Activated naive CD4-positive, alpha-beta T cell treated with anti-CD3 and anti-CD28 coated beads, Interleukin-2, amount 10 ng/mL, durations not matched to agents 7 days and 5 days (primary cell): ENCODE results near the gene RNF141.

Experiments used
- CTCF ChIA-PET: fragments of 350-600 bp; sonication (Branson Sonifier 250); formaldehyde crosslinking; loops from one replicate; lab custom pipeline; 2021; ENCODE audit warnings: antibody characterized with exemption; lab: Charles Lee
- DNase-seq: peaks from one replicate; pipeline ENCODE4 v3.0.0-alpha.2; 2020
- H3K27ac Mint-ChIP-seq: one replicate; pipeline ENCODE4 v1.8.0; 2021; ENCODE audit warnings: mild to moderate bottlenecking, moderate library complexity, mixed read lengths
- H3K27me3 Mint-ChIP-seq: one replicate; pipeline ENCODE4 v1.8.0; 2021; ENCODE audit warnings: mild to moderate bottlenecking, mixed read lengths
- H3K36me3 Mint-ChIP-seq: one replicate; pipeline ENCODE4 v1.8.0; 2021; ENCODE audit warnings: mixed read lengths
- H3K4me1 Mint-ChIP-seq: one replicate; pipeline ENCODE4 v1.8.0; 2021; ENCODE audit warnings: mixed read lengths
- H3K4me3 Mint-ChIP-seq: one replicate; pipeline ENCODE4 v1.8.0; 2021; ENCODE audit warnings: mild to moderate bottlenecking, moderate library complexity, mixed read lengths
- H3K9me3 Mint-ChIP-seq: one replicate; pipeline ENCODE4 v1.8.0; 2021; ENCODE audit warnings: mixed read lengths

RNF141 gene

DNA sequence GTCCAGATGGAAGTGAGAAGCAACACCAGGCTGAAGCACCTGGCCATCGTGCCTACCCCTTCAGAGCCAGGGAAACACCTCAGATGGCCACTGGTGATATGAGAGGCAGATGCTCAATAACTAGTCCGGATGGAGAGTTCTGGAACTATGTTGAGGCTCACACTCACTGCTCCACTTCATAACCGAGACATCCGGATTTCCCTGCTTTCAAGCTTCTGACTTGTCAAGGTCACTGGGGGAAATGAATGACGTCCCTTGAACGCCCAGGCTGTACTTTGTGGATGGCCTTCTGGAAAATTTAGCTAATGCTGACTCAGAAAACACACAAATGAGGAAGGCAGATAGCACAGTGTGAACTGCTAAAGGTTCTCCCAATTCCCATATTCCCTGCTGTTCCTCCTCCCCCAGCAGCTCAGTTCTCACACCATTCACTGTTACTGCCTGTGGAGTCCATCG lies 27.5 kb upstream of the RNF141 start, which contains the start of gene LYVE1:
Gene LYVE1 (minus strand): TSS at position 180 of the 456 bp plus-strand sequence. CDS start 133 bp downstream, at position 47.
- Mint-ChIP-seq H3K4me3 (no peak within 1 kb of the TSS), H3K27ac (no peak within 1 kb of the TSS), H3K4me1 (no peaks in the 10 kb centered on the region), H3K9me3 (no peaks in the 10 kb centered on the region), H3K27me3 (peaks cover 20% of the 10 kb centered on the region), H3K36me3 (no peaks in the 10 kb centered on the region)
- CTCF ChIA-PET, result no interaction called here
- DNase-seq, result no peak

DNA sequence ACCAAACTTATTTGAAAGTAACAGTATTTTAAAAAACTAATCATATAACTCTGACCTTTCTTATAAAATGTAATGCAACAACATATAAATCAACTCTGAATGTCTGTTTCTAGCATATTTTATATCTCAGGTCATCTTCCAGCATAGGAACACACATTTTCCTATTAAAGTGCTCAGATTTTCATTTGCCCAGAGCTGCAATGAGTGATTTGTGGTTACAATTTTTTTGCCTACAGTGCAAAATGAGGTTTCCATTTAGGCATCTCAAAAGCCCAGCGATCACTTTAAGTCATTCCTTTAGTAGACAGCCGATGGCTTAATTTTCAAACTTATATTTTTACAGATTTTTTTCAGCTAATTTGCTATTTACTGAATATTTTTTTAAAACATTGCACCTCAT lies 26.5 kb upstream of the RNF141 start:
- Mint-ChIP-seq H3K4me1 (no peaks in the 10 kb centered on the region), H3K27me3 (peaks cover 15% of the 10 kb centered on the region), H3K27ac (no peak overlapping the region), H3K9me3 (no peaks in the 10 kb centered on the region), H3K36me3 (no peaks in the 10 kb centered on the region), H3K4me3 (no peak overlapping the region)
- no peak for DNase-seq
- CTCF ChIA-PET, result no interaction called here

DNA sequence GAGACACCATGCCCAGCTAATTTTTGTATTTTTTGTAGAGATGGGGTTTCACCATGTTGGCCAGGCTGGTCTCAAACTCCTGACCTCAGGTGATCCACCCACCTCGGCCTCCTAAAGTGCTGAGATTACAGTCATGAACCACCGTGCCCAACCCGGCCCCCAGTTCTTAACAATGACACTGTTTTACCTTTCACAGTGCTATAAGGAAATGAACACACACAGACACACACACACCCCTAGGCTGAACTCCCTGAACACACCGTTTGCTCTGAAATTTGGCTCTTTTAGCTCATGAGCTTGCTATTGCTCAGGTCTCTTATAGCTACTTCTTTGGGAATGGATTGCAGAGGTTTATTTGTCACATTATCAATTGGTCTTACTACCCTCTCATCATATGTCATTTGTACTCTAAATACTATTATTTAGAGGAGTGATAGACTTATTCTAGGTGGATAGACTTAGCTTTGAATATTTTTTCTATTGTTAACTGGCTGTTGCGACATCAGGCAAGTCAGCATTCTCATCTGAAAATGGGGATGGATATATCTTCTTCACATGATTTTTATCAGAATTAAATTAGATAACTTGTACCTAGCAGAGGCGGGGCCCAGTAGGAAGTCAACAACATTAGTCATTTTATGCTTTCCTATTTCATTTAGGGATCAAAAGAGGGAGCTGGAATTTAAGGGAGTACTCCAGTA lies 25.4 kb upstream of the RNF141 start:
- Mint-ChIP-seq H3K36me3 (no peaks in the 10 kb centered on the region), H3K4me1 (no peaks in the 10 kb centered on the region), H3K27ac (no peak overlapping the region), H3K4me3 (no peak overlapping the region), H3K27me3 (peaks cover 15% of the 10 kb centered on the region), H3K9me3 (no peaks in the 10 kb centered on the region)
- CTCF ChIA-PET, result interaction anchor here (0.8 to 1.4 kb wide), 2 partner anchors 18 to 31 kb away, joined by 3 read pairs; no protein-coding TSS in a partner anchor
- DNase-seq, result no peak

DNA sequence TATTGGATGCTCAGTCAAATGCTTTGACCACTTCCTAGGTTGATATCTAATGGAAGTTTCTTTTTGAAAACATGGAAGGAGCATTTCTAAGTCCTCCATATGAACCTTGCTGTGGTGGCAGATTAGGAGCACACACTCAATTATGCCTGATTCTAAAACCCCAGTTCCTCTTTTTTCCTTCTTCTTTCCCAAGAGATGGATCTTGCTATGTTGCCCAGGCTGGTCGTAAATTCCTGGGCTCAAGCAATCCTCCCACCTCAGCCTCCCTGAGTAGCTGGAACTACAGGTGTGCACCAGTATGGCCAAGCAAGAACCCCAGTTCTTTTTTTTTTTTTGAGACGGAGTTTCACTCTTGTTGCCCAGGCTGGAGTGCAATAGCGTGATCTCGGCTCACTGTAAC lies 24.5 kb upstream of the RNF141 start:
- H3K36me3 Mint-ChIP-seq, result no peaks in the 10 kb centered on the region
- H3K4me1 Mint-ChIP-seq, result no peaks in the 10 kb centered on the region
- no peaks in the 10 kb centered on the region for H3K9me3 Mint-ChIP-seq
- peaks cover 15% of the 10 kb centered on the region for H3K27me3 Mint-ChIP-seq
- CTCF ChIA-PET, result interaction anchor here (0.9 to 2.1 kb wide), 4 partner anchors 11 to 152 kb away, joined by 3 to 4 read pairs (median 4); no protein-coding TSS in a partner anchor
- DNase-seq, result no peak
- no peak overlapping the region for H3K4me3 Mint-ChIP-seq
- H3K27ac Mint-ChIP-seq, result no peak overlapping the region

DNA sequence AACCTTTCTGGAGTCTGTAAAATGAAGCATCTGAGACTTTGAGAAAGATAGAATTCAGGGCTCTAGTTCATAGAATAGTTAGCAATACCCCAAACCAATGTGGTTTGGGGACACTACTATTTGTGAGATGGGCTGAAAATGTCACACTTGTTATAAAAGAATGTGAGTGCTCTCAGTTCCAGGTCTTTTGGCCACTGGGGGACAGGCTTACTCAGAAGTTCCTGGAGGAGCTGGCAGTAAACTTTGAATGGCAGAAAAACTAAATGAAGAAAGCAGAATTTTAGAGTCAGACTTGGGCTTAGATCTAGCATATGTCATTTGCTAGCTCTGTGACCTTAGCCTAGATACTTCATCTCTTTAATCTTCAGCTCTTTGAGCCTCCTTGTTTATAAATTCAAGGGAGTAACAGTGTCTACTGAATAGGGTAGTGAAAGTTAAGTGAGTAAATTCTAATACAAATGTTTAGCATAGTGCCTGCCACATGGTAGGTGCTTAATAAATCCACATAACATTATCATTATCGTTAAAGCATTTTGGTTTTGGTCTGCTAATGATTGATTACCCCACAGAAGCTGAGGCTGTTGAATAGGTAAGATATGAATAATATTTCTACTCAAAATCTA lies 23.8 kb upstream of the RNF141 start:
- Mint-ChIP-seq H3K27ac (no peak overlapping the region), H3K9me3 (no peaks in the 10 kb centered on the region), H3K4me3 (no peak overlapping the region), H3K4me1 (no peaks in the 10 kb centered on the region), H3K27me3 (peaks cover 15% of the 10 kb centered on the region), H3K36me3 (no peaks in the 10 kb centered on the region)
- CTCF ChIA-PET, result interaction anchor here (0.9 to 2.1 kb wide), 4 partner anchors 12 to 151 kb away, joined by 4 to 5 read pairs (median 4); no protein-coding TSS in a partner anchor
- DNase-seq, result no peak

DNA sequence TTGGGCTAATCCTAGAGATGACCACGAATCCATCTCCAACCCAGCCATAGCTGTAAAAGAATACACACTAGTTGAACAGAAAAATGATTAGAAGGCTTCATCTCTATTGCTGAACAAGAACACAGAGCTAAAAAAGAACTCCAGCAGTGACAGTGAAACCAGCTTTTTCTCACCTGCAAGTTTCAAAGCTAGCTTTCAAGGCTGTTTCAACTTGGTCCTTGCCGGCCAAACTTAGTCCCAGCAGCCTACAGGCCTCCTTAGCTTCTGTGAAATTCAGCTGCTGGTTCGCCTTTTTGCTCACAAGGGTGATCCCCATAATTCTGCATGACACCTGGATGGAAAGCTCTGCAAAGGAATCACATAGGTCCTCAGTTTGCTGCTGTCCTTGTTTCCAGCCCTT lies 23.0 kb upstream of the RNF141 start:
- Mint-ChIP-seq H3K36me3 (no peaks in the 10 kb centered on the region), H3K4me3 (no peak overlapping the region), H3K4me1 (no peaks in the 10 kb centered on the region), H3K27me3 (peaks cover 15% of the 10 kb centered on the region), H3K9me3 (no peaks in the 10 kb centered on the region), H3K27ac (no peak overlapping the region)
- no peak for DNase-seq
- CTCF ChIA-PET, result interaction anchor here (0.9 to 2.1 kb wide), 3 partner anchors 23 to 151 kb away, joined by 3 to 5 read pairs (median 4); partner anchors contain the start of gene RNF141

DNA sequence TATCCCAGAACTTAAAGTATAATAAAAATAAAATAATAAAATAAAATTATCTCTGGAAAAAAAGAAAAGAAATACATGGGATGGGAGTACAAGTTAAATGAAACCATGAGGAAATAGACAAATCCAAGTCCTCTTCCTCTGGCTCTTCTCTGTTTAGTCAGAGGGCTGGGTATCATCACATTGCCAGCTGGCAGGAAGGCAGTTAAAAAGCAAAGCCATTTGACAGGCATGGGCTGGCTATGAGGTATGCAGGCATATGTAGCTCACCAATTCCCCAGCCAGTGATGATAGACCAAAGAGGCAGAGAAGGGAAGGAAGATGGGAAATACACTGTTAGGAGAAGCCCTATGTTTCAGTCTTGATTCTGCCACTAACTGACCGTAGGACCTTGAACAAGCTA lies 21.0 kb upstream of the RNF141 start:
- H3K4me3 Mint-ChIP-seq, result no peak overlapping the region
- H3K4me1 Mint-ChIP-seq, result no peaks in the 10 kb centered on the region
- DNase-seq, result no peak
- H3K27ac Mint-ChIP-seq, result no peak overlapping the region
- no peaks in the 10 kb centered on the region for H3K9me3 Mint-ChIP-seq
- peaks cover 17% of the 10 kb centered on the region for H3K27me3 Mint-ChIP-seq
- CTCF ChIA-PET, result interaction anchor here (1.4 kb wide), 1 partner anchor 145 kb away, joined by 4 read pairs; no protein-coding TSS in a partner anchor
- no peaks in the 10 kb centered on the region for H3K36me3 Mint-ChIP-seq

DNA sequence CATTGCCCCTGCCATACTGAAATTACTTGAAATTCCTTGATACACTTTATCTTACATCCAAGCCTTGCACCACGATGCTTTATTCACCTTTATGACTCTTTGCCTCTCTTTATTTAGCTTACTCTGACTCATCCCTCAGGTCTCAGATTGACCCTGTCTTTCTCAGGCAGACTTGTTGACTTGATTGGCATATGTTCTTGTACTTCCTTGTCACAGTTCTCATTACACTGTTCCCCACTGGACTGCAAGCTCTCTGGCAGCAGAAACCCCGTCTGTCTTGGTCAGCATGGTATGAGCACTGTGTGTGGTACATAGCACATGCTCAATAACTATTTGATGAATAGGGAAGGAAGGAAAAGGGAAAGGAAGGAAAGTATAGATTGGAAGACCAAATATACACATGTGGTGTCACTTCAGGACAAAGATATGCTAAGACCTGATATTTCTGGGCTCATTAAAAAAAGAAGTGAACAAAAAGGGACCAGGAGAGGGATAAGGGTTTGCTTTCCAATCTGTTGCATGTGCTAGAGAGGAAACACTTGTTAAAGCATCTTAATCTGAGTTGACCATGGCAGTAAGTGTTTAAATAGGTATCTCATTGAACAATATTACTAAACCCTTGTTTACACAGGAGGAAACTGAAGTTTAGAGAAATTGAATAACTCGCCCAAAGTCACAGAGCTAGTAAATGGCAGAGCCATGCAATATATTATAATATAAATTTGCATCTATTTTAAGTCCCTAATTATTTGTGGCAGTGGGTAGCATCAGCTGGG lies 20.2 kb upstream of the RNF141 start:
- Mint-ChIP-seq H3K4me1 (no peaks in the 10 kb centered on the region), H3K9me3 (no peaks in the 10 kb centered on the region), H3K27ac (no peak overlapping the region), H3K27me3 (peaks cover 20% of the 10 kb centered on the region), H3K4me3 (no peak overlapping the region), H3K36me3 (no peaks in the 10 kb centered on the region)
- no peak for DNase-seq
- CTCF ChIA-PET, result interaction anchor here (1.4 kb wide), 1 partner anchor 145 kb away, joined by 4 read pairs; no protein-coding TSS in a partner anchor

DNA sequence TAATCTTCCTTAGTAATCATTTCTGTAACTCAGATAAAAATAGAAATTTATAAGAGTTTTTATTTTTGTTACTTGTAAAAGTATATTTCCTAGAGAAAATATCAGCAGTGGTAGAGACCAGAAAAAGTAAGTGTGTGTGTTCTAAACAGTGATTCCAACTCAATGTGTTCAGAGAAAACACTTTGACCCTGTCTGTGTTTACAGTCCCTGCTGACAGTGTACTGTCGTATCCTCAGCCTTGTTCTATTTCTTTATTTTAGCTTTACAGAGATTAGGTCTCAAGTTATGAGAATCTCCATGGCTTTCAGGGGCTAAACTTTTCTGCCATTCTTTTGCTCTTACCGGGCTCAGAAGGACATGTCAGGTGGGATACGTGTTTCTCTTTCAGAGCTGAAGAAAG lies 17.3 kb upstream of the RNF141 start:
- DNase-seq, result no peak
- H3K4me3 Mint-ChIP-seq, result no peak overlapping the region
- no peaks in the 10 kb centered on the region for H3K36me3 Mint-ChIP-seq
- H3K27me3 Mint-ChIP-seq, result peaks cover 16% of the 10 kb centered on the region
- H3K4me1 Mint-ChIP-seq, result no peaks in the 10 kb centered on the region
- no peaks in the 10 kb centered on the region for H3K9me3 Mint-ChIP-seq
- CTCF ChIA-PET, result interaction anchor here (2.8 kb wide), 1 partner anchor 17 kb away, joined by 6 read pairs; the partner anchor contains the start of gene RNF141
- no peak overlapping the region for H3K27ac Mint-ChIP-seq

DNA sequence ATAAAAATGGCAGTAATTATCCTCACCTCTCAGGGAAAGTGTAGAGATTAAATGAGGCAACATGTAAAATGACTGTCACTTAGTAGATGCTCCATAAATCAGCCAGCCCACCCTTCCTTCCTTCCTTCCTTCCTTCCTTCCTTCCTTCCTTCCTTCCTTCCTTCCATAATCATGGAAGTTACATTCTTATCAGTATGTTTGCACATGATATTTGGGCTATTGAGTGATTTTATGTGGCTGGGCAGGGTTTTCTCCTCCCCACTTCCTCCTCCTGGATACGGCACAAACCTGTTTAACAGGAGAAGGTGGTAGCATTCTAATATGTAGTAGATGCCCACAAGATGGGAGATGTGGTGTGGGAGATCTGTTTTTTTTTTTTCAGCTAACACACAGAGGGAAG lies 15.6 kb upstream of the RNF141 start:
- Mint-ChIP-seq H3K4me3 (no peak overlapping the region), H3K27ac (no peak overlapping the region), H3K27me3 (peaks cover 20% of the 10 kb centered on the region), H3K9me3 (peaks cover 4% of the 10 kb centered on the region), H3K36me3 (no peaks in the 10 kb centered on the region), H3K4me1 (no peaks in the 10 kb centered on the region)
- CTCF ChIA-PET, result interaction anchor here (2.8 kb wide), 1 partner anchor 15 kb away, joined by 6 read pairs; the partner anchor contains the start of gene RNF141
- DNase-seq, result no peak

DNA sequence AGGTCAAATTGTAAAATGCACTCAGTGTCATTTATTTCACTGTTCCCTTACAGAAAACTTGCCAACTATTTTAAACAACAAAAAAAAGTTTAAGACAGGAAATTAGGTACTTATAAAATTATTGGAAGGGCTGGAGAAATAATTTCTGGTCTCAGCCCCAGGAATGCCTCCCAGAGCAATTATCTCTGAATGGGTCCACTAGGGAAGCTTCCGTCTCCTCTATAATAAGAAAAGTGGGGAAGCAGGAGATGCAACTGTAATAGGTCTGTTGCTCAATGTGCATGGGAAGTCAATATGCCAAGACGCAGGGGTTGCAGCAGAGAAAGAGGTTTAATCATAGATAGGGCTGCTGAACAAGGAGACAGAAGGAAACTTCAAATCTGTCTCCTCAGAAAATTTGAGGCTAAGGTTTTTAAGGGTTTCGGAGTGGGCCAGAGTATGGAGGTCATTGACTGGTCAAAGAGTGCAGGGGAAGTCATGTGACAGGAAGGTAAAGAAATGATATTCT lies 10.9 kb upstream of the RNF141 start:
- Mint-ChIP-seq H3K4me3 (no peak overlapping the region), H3K36me3 (no peaks in the 10 kb centered on the region), H3K4me1 (no peaks in the 10 kb centered on the region), H3K27me3 (peaks cover 29% of the 10 kb centered on the region), H3K27ac (no peak overlapping the region), H3K9me3 (peaks cover 4% of the 10 kb centered on the region)
- CTCF ChIA-PET, result interaction anchor here (0.7 to 1.2 kb wide), 2 partner anchors 146 to 232 kb away, joined by 3 to 4 read pairs; no protein-coding TSS in a partner anchor
- no peak for DNase-seq

DNA sequence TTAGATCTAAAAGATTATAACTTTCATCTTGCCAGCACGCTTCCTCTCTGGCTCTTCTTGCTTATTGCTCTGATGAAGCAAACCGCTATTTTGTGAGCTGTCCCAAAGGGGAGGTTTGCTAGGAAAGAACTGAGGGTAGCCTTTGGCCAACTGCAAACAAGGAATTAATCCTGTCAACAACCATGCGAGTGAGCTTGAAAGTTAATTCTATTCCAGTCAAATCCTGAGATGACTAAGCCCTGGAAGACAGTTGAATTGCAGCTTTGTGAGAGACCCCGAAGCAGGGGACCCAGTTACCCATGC lies 10.3 kb upstream of the RNF141 start:
- no peak for DNase-seq
- no peak overlapping the region for H3K4me3 Mint-ChIP-seq
- peaks cover 4% of the 10 kb centered on the region for H3K9me3 Mint-ChIP-seq
- CTCF ChIA-PET, result interaction anchor here (1.2 kb wide), 1 partner anchor 145 kb away, joined by 3 read pairs; no protein-coding TSS in a partner anchor
- peaks cover 26% of the 10 kb centered on the region for H3K27me3 Mint-ChIP-seq
- no peaks in the 10 kb centered on the region for H3K4me1 Mint-ChIP-seq
- H3K27ac Mint-ChIP-seq, result no peak overlapping the region
- no peaks in the 10 kb centered on the region for H3K36me3 Mint-ChIP-seq

DNA sequence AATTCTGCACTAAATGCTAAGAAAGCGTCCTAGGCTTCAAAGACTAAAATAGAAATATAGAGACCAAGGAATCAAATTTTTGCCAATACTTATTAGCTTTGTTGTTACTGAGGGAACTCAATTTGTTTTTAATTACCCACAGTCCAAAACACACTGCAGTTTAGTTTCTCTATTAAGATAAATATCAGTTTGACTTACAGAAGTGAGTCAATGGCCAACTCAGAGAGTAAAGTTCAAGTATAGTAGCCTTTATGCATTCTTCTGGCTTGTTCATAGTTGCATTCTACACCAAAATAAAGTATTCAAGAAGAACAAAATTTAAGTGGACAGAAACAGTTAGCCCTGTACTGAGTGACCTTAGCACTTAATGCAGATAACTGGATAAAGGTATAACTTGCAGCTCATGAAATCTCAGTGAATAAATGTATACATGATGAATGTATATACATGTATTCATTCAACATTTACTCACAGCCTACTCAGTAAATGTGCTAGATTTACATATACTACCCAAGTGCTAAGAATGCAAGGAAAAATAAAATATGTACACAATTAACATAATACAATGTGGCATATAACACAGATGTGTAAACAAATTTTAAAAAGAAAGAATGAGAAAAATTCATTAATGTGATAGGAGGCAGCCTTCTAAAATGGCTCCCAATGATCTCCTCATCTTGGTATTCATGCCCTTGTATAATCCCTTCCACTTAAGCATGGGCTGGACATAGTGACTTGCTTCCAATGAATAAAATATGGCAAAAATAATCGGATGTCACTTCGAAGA lies 9.7 kb upstream of the RNF141 start:
- no peaks in the 10 kb centered on the region for H3K36me3 Mint-ChIP-seq
- no peaks in the 10 kb centered on the region for H3K4me1 Mint-ChIP-seq
- H3K9me3 Mint-ChIP-seq, result peaks cover 4% of the 10 kb centered on the region
- no peak overlapping the region for H3K27ac Mint-ChIP-seq
- CTCF ChIA-PET, result interaction anchor here (1.1 kb wide), 1 partner anchor 10 kb away, joined by 4 read pairs; the partner anchor contains the start of gene RNF141
- no peak for DNase-seq
- peaks cover 23% of the 10 kb centered on the region for H3K27me3 Mint-ChIP-seq
- H3K4me3 Mint-ChIP-seq, result no peak overlapping the region
